HepG2 (cell line): ENCODE data around the gene MTA2. TPM values are rescaled to one million over a fixed set of nuclear protein-coding genes. Genes with fewer than 3 reads are reported as not detected.
A peak's percentile ranks its signal among the peaks of the same experiment; 100 is the strongest.

ENCODE experiments used
- BORCS8-MEF2B ChIP-seq: sonication (generic); formaldehyde crosslinking; IDR thresholded peaks from 2 replicates; pipeline ENCODE4 v1.8.0; 2022; ENCODE audit warnings: mild to moderate bottlenecking, missing genetic modification reagents
- CBX5 ChIP-seq: sonication (generic); formaldehyde crosslinking; IDR thresholded peaks from 2 replicates; pipeline ENCODE4 v1.4.0; 2020; ENCODE audit warnings: missing genetic modification reagents, borderline replicate concordance
- HNRNPL ChIP-seq: fragments of 200-400 bp; formaldehyde crosslinking; IDR thresholded peaks from 2 replicates; pipeline ENCODE4 v1.6.1; 2017; ENCODE audit warnings: mild to moderate bottlenecking, low read depth, low read length
- POLR2A ChIP-seq, 2 experiments: IDR thresholded peaks; 2 replicates each; pipeline ENCODE4 v1.6.1; 2011; ENCODE audit warnings: low read depth in 2 of 2, low read length in 2 of 2, mild to moderate bottlenecking in 1 of 2, moderate library complexity in 1 of 2; ENCODE audit not compliant: insufficient read depth in 1 of 2
- REXO4 ChIP-seq: sonication (generic); formaldehyde crosslinking; IDR thresholded peaks from 2 replicates; pipeline ENCODE4 v1.8.0; 2022; ENCODE audit warnings: missing genetic modification reagents, mild to moderate bottlenecking, borderline replicate concordance
- SIX1 ChIP-seq: sonication (generic); formaldehyde crosslinking; IDR thresholded peaks from 2 replicates; pipeline ENCODE4 v1.4.0; 2020; ENCODE audit warnings: missing genetic modification reagents, borderline replicate concordance
- TBX2 ChIP-seq: sonication (generic); formaldehyde crosslinking; IDR thresholded peaks from 2 replicates; pipeline ENCODE4 v1.5.0; 2020; ENCODE audit warnings: missing genetic modification reagents, mild to moderate bottlenecking, borderline replicate concordance
- ZNF510 ChIP-seq: sonication (generic); formaldehyde crosslinking; IDR thresholded peaks from 2 replicates; pipeline ENCODE4 v1.4.0; 2020; ENCODE audit warnings: low read depth, mild to moderate bottlenecking, missing genetic modification reagents
- ZNF564 ChIP-seq: sonication (generic); formaldehyde crosslinking; IDR thresholded peaks from 2 replicates; pipeline ENCODE4 v1.8.1; 2023; ENCODE audit warnings: mild to moderate bottlenecking, missing genetic modification reagents
- ZNF598 ChIP-seq: sonication (generic); formaldehyde crosslinking; IDR thresholded peaks from 2 replicates; pipeline ENCODE4 v1.5.1; 2020; ENCODE audit warnings: mild to moderate bottlenecking, missing genetic modification reagents, borderline replicate concordance
- ZNF605 ChIP-seq: sonication (generic); formaldehyde crosslinking; IDR thresholded peaks from 2 replicates; pipeline ENCODE4 v1.8.0; 2022; ENCODE audit warnings: mild to moderate bottlenecking, missing genetic modification reagents
- ZNF607 ChIP-seq: sonication (generic); formaldehyde crosslinking; IDR thresholded peaks from 2 replicates; pipeline ENCODE4 v1.5.1; 2020; ENCODE audit warnings: missing genetic modification reagents, mild to moderate bottlenecking, borderline replicate concordance
- ZNF660 ChIP-seq: sonication (generic); formaldehyde crosslinking; IDR thresholded peaks from 2 replicates; pipeline ENCODE4 v1.5.1; 2020; ENCODE audit warnings: mild to moderate bottlenecking, low read depth, missing genetic modification reagents, borderline replicate concordance
- ZNF775 ChIP-seq: sonication (generic); formaldehyde crosslinking; IDR thresholded peaks from 2 replicates; pipeline ENCODE4 v1.4.0; 2020; ENCODE audit warnings: missing genetic modification reagents, mild to moderate bottlenecking, moderate library complexity, borderline replicate concordance
- ZNF788 ChIP-seq: sonication (generic); formaldehyde crosslinking; IDR thresholded peaks from 2 replicates; pipeline ENCODE4 v1.5.0; 2020; ENCODE audit warnings: mild to moderate bottlenecking, missing genetic modification reagents, borderline replicate concordance
- ZNF83 ChIP-seq: sonication (generic); formaldehyde crosslinking; IDR thresholded peaks from 2 replicates; pipeline ENCODE4 v1.4.0; 2020; ENCODE audit warnings: missing genetic modification reagents, mild to moderate bottlenecking, borderline replicate concordance
- polyA plus RNA-seq, 8 experiments: library from polyadenylated mRNA; depleted of rRNA in 3 of 8; stranded (reverse) in 7 of 8; unstranded in 1 of 8; fragments of >200 nt; fragmentation: Illumina TruSeq in 4 of 8; extraction: Trizol in 4 of 8; gene quantifications; 2 replicates each; pipeline versions ENCODE4 v1.2.1 to v1.2.3, GENCODE V29; 2011 to 2016; ENCODE audit warnings: low read depth in 4 of 8, missing spikeins in 1 of 8, mixed read lengths in 1 of 8; ENCODE audit not compliant: insufficient read depth in 1 of 8
- total RNA-seq, 5 experiments: library from RNA; depleted of rRNA; stranded (reverse); fragments of >200 nt; fragmentation: Illumina TruSeq; extraction: Trizol; gene quantifications; 2 replicates each; pipeline ENCODE4 v1.2.3, GENCODE V29; 2016; ENCODE audit warnings: low read depth in 1 of 5
- TF ChIP-seq, protein P1 (sequence below): sonication (generic); formaldehyde crosslinking; IDR thresholded peaks from 2 replicates; pipeline ENCODE4 v1.8.1; 2023; ENCODE audit warnings: mild to moderate bottlenecking, missing genetic modification reagents
- TF ChIP-seq, protein P2 (sequence below): sonication (generic); formaldehyde crosslinking; IDR thresholded peaks from 2 replicates; pipeline ENCODE4 v1.4.0; 2020; ENCODE audit warnings: missing genetic modification reagents, borderline replicate concordance
- TF ChIP-seq, protein P3 (sequence below): sonication (generic); formaldehyde crosslinking; IDR thresholded peaks from 2 replicates; pipeline ENCODE4 v1.4.0; 2020; ENCODE audit warnings: mild to moderate bottlenecking, missing genetic modification reagents
- TF ChIP-seq, protein P4 (sequence below): sonication (generic); formaldehyde crosslinking; IDR thresholded peaks from 2 replicates; pipeline ENCODE4 v1.5.0; 2020; ENCODE audit warnings: mild to moderate bottlenecking, missing genetic modification reagents

The MTA2 gene
- total and polyA plus RNA-seq, 2 of the 13 experiments (the other 11 are each of a cell fraction or from before 2014, with no cell fraction given) = 14.0 to 70.0 TPM

DNA sequence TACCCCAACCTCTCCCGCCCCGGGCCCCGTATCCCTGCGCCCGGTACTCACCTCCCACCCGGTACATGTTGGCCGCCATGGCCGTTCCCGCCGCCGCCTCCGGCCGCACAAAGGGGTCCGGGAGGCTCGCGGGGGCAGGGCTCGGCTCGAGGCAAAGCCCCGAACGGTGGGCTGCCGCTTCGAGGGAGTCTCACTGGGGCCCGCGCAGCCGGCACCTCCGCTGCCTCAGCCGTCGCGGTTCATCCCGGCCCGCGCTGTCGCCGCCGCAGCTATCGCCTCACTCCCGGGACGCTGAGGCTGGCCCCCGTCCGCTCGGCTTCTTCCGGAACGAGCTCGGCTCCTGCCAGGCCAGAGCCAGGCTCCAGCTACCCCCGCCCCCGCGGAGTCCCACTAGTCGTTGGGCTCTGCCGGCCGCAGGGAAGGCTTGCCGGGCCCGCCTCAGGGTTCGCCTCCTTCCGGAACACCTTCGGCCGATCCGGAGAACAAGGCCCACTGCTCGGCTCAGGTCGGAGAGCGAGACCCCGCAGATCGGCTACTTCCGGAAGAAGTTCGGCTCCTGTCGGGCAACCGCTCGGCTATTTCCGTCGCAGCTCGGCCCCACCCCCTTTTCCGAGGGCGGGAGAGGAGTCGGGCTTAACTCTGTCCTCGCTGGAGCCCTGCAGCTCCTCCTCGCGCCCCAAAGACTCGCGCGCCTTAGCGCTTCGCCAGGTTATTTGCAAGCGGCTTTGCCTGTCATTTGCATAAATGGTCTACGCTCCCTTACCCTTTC, at the start of gene MTA2 (continued):
- TF ChIP-seq, protein P1, sequence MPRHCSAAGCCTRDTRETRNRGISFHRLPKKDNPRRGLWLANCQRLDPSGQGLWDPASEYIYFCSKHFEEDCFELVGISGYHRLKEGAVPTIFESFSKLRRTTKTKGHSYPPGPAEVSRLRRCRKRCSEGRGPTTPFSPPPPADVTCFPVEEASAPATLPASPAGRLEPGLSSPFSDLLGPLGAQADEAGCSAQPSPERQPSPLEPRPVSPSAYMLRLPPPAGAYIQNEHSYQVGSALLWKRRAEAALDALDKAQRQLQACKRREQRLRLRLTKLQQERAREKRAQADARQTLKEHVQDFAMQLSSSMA (CRISPR knock-in tag) = peak; percentile 75; the same call in 1 of the 2 replicates
- TF ChIP-seq ZNF775 (CRISPR knock-in tag) = no peak
- no peak for TF ChIP-seq ZNF510 (CRISPR knock-in tag)
- TF ChIP-seq, protein P2, sequence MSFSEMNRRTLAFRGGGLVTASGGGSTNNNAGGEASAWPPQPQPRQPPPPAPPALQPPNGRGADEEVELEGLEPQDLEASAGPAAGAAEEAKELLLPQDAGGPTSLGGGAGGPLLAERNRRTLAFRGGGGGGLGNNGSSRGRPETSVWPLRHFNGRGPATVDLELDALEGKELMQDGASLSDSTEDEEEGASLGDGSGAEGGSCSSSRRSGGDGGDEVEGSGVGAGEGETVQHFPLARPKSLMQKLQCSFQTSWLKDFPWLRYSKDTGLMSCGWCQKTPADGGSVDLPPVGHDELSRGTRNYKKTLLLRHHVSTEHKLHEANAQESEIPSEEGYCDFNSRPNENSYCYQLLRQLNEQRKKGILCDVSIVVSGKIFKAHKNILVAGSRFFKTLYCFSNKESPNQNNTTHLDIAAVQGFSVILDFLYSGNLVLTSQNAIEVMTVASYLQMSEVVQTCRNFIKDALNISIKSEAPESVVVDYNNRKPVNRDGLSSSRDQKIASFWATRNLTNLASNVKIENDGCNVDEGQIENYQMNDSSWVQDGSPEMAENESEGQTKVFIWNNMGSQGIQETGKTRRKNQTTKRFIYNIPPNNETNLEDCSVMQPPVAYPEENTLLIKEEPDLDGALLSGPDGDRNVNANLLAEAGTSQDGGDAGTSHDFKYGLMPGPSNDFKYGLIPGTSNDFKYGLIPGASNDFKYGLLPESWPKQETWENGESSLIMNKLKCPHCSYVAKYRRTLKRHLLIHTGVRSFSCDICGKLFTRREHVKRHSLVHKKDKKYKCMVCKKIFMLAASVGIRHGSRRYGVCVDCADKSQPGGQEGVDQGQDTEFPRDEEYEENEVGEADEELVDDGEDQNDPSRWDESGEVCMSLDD = 0 out of 2 replicates have a peak, but pooled peaks have one; percentile 34
- TF ChIP-seq ZNF564 = peak; percentile 79; the same call in 1 of the 2 replicates
- TF ChIP-seq ZNF605 (CRISPR knock-in tag) = 0 out of 2 replicates have a peak, but pooled peaks have one; percentile 75
- TF ChIP-seq TBX2 (CRISPR knock-in tag) = peak; percentile 44; the same call in 1 of the 2 replicates
- no peak for TF ChIP-seq ZNF598 (CRISPR knock-in tag)
- TF ChIP-seq ZNF660 (CRISPR knock-in tag) = no peak
- no peak for TF ChIP-seq REXO4 (CRISPR knock-in tag)
- no peak for TF ChIP-seq SIX1 (CRISPR knock-in tag)
- peak; percentile 81; the same call in 1 of the 2 replicates for TF ChIP-seq ZNF83 (CRISPR knock-in tag)
- no peak for TF ChIP-seq CBX5
- TF ChIP-seq HNRNPL = no peak
- TF ChIP-seq ZNF607 (CRISPR knock-in tag) = peak; percentile 25
- TF ChIP-seq, protein P3, sequence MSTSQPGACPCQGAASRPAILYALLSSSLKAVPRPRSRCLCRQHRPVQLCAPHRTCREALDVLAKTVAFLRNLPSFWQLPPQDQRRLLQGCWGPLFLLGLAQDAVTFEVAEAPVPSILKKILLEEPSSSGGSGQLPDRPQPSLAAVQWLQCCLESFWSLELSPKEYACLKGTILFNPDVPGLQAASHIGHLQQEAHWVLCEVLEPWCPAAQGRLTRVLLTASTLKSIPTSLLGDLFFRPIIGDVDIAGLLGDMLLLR (CRISPR knock-in tag) = peak; percentile 64; the same call in 1 of the 2 replicates
- TF ChIP-seq, protein P4, sequence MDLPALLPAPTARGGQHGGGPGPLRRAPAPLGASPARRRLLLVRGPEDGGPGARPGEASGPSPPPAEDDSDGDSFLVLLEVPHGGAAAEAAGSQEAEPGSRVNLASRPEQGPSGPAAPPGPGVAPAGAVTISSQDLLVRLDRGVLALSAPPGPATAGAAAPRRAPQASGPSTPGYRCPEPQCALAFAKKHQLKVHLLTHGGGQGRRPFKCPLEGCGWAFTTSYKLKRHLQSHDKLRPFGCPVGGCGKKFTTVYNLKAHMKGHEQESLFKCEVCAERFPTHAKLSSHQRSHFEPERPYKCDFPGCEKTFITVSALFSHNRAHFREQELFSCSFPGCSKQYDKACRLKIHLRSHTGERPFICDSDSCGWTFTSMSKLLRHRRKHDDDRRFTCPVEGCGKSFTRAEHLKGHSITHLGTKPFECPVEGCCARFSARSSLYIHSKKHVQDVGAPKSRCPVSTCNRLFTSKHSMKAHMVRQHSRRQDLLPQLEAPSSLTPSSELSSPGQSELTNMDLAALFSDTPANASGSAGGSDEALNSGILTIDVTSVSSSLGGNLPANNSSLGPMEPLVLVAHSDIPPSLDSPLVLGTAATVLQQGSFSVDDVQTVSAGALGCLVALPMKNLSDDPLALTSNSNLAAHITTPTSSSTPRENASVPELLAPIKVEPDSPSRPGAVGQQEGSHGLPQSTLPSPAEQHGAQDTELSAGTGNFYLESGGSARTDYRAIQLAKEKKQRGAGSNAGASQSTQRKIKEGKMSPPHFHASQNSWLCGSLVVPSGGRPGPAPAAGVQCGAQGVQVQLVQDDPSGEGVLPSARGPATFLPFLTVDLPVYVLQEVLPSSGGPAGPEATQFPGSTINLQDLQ = peak; percentile 6; the same call in 1 of the 2 replicates
- TF ChIP-seq ZNF788 (CRISPR knock-in tag) = peak; percentile 52; the same call in 1 of the 2 replicates
- TF ChIP-seq POLR2A (IDR thresholded peaks at IDR 0.05; ENCODE audit: insufficient read depth in 1 of 2, low read depth in 2 of 2, low read length in 2 of 2) = peak in 1 of 2 experiments; percentile 72; a peak in 2 of 4 replicates
- TF ChIP-seq BORCS8-MEF2B (CRISPR knock-in tag) = 0 out of 2 replicates have a peak, but pooled peaks have one; percentile 10
